GM21447 (cell line): ENCODE data around the gene CDK14.
"Not testable (repeated sequence)": the region's sequence is repeated elsewhere in the genome, so short reads cannot be mapped to it uniquely, and the experiment has no call there.

ENCODE experiments used
- ATAC-seq: cut with Tn5 transposase; IDR thresholded peaks from one replicate; pipeline ENCODE4 v1.9.1; 2021; ENCODE audit not compliant: unreplicated experiment

Gene CDK14

GRCh38 chr7:91135703-91136430, 539.7 kb downstream of the CDK14 start:
- ATAC-seq = no peak

- ATAC-seq = no peak
These were observed 541.1 kb downstream of the CDK14 start for GRCh38 chr7:91137153-91137787.

GRCh38 chr7:91137788-91138368, 541.8 kb downstream of the CDK14 start:
- ATAC-seq = no peak

GRCh38 chr7:91140286-91140685, 544.2 kb downstream of the CDK14 start:
- no peak for ATAC-seq

GRCh38 chr7:91140982-91141381, 544.9 kb downstream of the CDK14 start:
- no peak for ATAC-seq

- no peak for ATAC-seq
These were observed 546.6 kb downstream of the CDK14 start for GRCh38 chr7:91142743-91143142.

GRCh38 chr7:91149341-91150246, 553.5 kb downstream of the CDK14 start:
- no peak for ATAC-seq

GRCh38 chr7:91151916-91152315, 555.8 kb downstream of the CDK14 start:
- no peak for ATAC-seq

GRCh38 chr7:91156316-91157185, 560.4 kb downstream of the CDK14 start:
- no peak for ATAC-seq

- ATAC-seq = no peak
These were observed 561.6 kb downstream of the CDK14 start for GRCh38 chr7:91157579-91158320.

GRCh38 chr7:91162436-91162835, 566.3 kb downstream of the CDK14 start:
- ATAC-seq = no peak

- ATAC-seq = no peak
These were observed 568.4 kb downstream of the CDK14 start for GRCh38 chr7:91164506-91164905.

- peak; percentile 91 for ATAC-seq
These were observed 569.1 kb downstream of the CDK14 start for GRCh38 chr7:91165006-91165845.

- ATAC-seq = peak; percentile 45
These were observed 569.7 kb downstream of the CDK14 start for GRCh38 chr7:91165846-91166230.

GRCh38 chr7:91168871-91169829, 573.0 kb downstream of the CDK14 start:
- no peak for ATAC-seq

- ATAC-seq = no peak
These were observed 573.7 kb downstream of the CDK14 start for GRCh38 chr7:91169830-91170191.

GRCh38 chr7:91173265-91173664, 577.1 kb downstream of the CDK14 start:
- not testable (repeated sequence) for ATAC-seq

GRCh38 chr7:91180746-91181145, 584.6 kb downstream of the CDK14 start:
- ATAC-seq = no peak
